OCI-LY7 (cell line): ENCODE results near the gene HADHB. TPM values are rescaled to one million over a fixed set of nuclear protein-coding genes. Genes with fewer than 3 reads are reported as not detected.

Source experiments
- BruUV-seq: library from RNA; stranded (reverse); fragments of 400-500 nt; replicated peaks from 2 replicates; lab custom pipeline; 2021; lab: Mats Ljungman, UMichigan
- CTCF ChIA-PET: fragments of 300-600 bp; sonication (Branson Sonifier 250); formaldehyde crosslinking; loops from one replicate; lab custom pipeline; 2022; ENCODE audit warnings: antibody characterized with exemption; ENCODE audit not compliant: unreplicated experiment; lab: Charles Lee
- POLR2A ChIA-PET: fragments of 300-600 bp; sonication (Branson Sonifier 250); formaldehyde crosslinking; loops from one replicate; lab custom pipeline; 2022; ENCODE audit warnings: antibody characterized with exemption; lab: Charles Lee
- DNase-seq: peaks from one replicate; pipeline ENCODE4 v3.0.0-alpha.2; 2015; ENCODE audit warnings: low spot score
- H2AFZ ChIP-seq: fragments of 200-600 bp; sonication (generic), shearing (Covaris generic); 2 replicates; pipeline ENCODE4 v1.6.1; 2014; ENCODE audit warnings: mild to moderate bottlenecking, antibody characterized with exemption, low read length, moderate library complexity
- H3K27ac ChIP-seq: fragments of 200-600 bp; sonication (generic); 2 replicates; pipeline ENCODE4 v1.5.1; 2014; ENCODE audit warnings: mixed run types, low read depth, mild to moderate bottlenecking, moderate library complexity, low read length, inconsistent platforms; ENCODE audit not compliant: poor library complexity, severe bottlenecking
- H3K36me3 ChIP-seq: fragments of 200-600 bp; sonication (generic); 2 replicates; pipeline ENCODE4 v1.6.1; 2014; ENCODE audit warnings: mild to moderate bottlenecking, antibody characterized with exemption, low read length, moderate library complexity, mixed read lengths; ENCODE audit not compliant: insufficient read depth
- H3K4me1 ChIP-seq: fragments of 200-600 bp; sonication (generic); 2 replicates; pipeline ENCODE4 v1.5.1; 2014; ENCODE audit warnings: mild to moderate bottlenecking, low read length; ENCODE audit not compliant: insufficient read depth, poor library complexity, severe bottlenecking
- H3K4me2 ChIP-seq: fragments of 200-600 bp; sonication (generic); 2 replicates; pipeline ENCODE4 v1.6.1; 2014; ENCODE audit warnings: mild to moderate bottlenecking, low read length
- H3K4me3 ChIP-seq: fragments of 200-600 bp; sonication (generic); 2 replicates; pipeline ENCODE4 v1.5.1; 2014; ENCODE audit warnings: mild to moderate bottlenecking, low read depth, low read length; ENCODE audit not compliant: poor library complexity, severe bottlenecking
- H3K79me2 ChIP-seq: fragments of 200-600 bp; sonication (generic); 2 replicates; pipeline ENCODE4 v1.6.1; 2016; ENCODE audit warnings: low read depth, mild to moderate bottlenecking, low read length, moderate library complexity, mixed read lengths; ENCODE audit not compliant: insufficient read depth
- H3K9me2 ChIP-seq: fragments of 200-600 bp; sonication (generic); 2 replicates; pipeline ENCODE4 v1.6.1; 2016; ENCODE audit warnings: mild to moderate bottlenecking, low read length, mixed read lengths; ENCODE audit not compliant: insufficient read depth
- H3K9me3 ChIP-seq: fragments of 200-600 bp; sonication (generic); 2 replicates; pipeline ENCODE4 v1.6.1; 2014; ENCODE audit warnings: mild to moderate bottlenecking, mixed run types, low read length, mixed read lengths
- H4K20me1 ChIP-seq: fragments of 200-600 bp; sonication (generic); 2 replicates; pipeline ENCODE4 v1.6.1; 2014; ENCODE audit warnings: mild to moderate bottlenecking, antibody characterized with exemption, low read length, moderate library complexity, mixed read lengths; ENCODE audit not compliant: insufficient read depth
- EZH2phosphoT487 ChIP-seq: fragments of 200-600 bp; sonication (generic); IDR thresholded peaks from 2 replicates; pipeline ENCODE4 v1.6.1; 2018; ENCODE audit warnings: low read depth, borderline replicate concordance, mild to moderate bottlenecking, mixed run types, antibody characterized with exemption, low read length, moderate library complexity, mixed read lengths
- intact Hi-C: fragments of 100-400 bp; cut with micrococcal nuclease; formaldehyde crosslinking; loops from one replicate; pipeline ENCODE4 v1.10.0; 2022; ENCODE audit not compliant: unreplicated experiment
- total RNA-seq, 2 experiments: library from RNA; depleted of rRNA in 1 of 2; stranded (reverse); fragments of >200 nt in 1 of 2; shearing (Covaris generic) in 1 of 2; gene quantifications; 2 replicates each; pipeline ENCODE4 v1.2.3, GENCODE V29; 2014 to 2022
- TF ChIP-seq, protein P1 (sequence below): fragments of 200-600 bp; sonication (generic); conservative IDR thresholded peaks from 2 replicates; pipeline ENCODE4 v1.5.1; 2014; ENCODE audit warnings: mild to moderate bottlenecking, antibody characterized with exemption, low read length, moderate library complexity, mixed read lengths

Gene HADHB
- total RNA-seq, 2 experiments from 2014 or later, result 35.5 to 55.7 TPM

DNA sequence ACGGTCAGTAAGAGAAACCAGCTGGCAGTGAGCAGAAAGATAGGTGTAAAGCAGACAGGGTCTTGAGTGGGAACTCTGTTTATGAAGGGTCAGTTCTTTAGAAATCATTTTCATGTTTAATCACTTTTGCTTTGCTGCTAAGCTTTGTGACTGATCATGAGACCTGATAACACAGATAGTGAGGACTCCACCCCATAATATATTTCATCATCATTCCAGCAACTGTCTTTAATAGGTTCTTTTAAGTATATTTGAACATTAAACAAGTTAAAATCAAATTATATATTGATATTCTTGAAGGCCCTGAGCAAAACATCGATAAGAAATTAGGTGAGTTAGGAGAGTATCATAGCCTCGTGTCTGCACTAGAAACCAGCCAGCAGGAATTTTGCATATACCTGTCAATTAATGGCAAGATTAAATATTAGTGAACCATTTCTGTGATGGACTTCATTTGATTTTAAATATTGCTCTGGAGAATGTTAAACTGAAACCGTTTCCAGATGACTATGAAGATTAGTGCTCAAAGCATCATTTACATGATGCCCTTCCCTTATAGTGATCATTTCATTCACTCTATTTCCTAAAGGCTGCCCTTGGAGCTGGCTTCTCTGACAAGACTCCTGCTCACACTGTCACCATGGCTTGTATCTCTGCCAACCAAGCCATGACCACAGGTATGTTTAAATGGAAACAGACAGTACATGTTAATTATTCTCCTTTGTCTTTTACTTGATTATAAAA is 31.9 kb downstream of the HADHB start:
- ChIA-PET POLR2A (interaction anchor here (0.5 to 0.6 kb wide), 3 partner anchors 12 to 1548 kb away, joined by 3 to 4 read pairs (median 3); no protein-coding TSS in a partner anchor), CTCF (no interaction called here)
- no peaks in the 10 kb centered on the region for H3K79me2 ChIP-seq
- no peaks in the 10 kb centered on the region for H4K20me1 ChIP-seq
- no TSS peak for BruUV-seq
- no peaks in the 10 kb centered on the region for H3K9me3 ChIP-seq
- no peak overlapping the region for H3K27ac ChIP-seq
- no peak overlapping the region for H2AFZ ChIP-seq
- H3K9me2 ChIP-seq, result no peaks in the 10 kb centered on the region
- peaks cover 55% of the 10 kb centered on the region for H3K36me3 ChIP-seq
- TF ChIP-seq EZH2phosphoT487, result no peak
- TF ChIP-seq, protein P1, sequence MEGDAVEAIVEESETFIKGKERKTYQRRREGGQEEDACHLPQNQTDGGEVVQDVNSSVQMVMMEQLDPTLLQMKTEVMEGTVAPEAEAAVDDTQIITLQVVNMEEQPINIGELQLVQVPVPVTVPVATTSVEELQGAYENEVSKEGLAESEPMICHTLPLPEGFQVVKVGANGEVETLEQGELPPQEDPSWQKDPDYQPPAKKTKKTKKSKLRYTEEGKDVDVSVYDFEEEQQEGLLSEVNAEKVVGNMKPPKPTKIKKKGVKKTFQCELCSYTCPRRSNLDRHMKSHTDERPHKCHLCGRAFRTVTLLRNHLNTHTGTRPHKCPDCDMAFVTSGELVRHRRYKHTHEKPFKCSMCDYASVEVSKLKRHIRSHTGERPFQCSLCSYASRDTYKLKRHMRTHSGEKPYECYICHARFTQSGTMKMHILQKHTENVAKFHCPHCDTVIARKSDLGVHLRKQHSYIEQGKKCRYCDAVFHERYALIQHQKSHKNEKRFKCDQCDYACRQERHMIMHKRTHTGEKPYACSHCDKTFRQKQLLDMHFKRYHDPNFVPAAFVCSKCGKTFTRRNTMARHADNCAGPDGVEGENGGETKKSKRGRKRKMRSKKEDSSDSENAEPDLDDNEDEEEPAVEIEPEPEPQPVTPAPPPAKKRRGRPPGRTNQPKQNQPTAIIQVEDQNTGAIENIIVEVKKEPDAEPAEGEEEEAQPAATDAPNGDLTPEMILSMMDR, result no peak
- intact Hi-C loops, result no loop called here
- H3K4me1 ChIP-seq, result no peaks in the 10 kb centered on the region
- no peak overlapping the region for H3K4me3 ChIP-seq
- DNase-seq, result no peak
- no peak overlapping the region for H3K4me2 ChIP-seq

DNA sequence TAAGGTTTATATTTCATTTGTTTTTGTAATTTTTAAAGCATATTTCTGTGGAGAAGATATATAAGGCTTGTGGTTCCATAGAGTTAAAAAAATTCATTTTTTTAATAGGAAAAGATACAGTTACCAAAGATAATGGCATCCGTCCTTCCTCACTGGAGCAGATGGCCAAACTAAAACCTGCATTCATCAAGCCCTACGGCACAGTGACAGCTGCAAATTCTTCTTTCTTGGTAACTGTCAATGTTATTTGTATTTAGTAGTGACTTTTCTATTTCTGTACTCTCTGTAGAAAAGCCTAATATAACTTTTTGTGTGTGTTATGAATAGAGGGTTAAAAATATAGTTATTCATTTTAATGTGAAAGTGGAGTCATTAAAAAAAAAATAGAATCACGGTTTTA is 35.1 kb downstream of the HADHB start:
- H3K36me3 ChIP-seq, result peaks cover 75% of the 10 kb centered on the region
- DNase-seq, result no peak
- no peaks in the 10 kb centered on the region for H3K4me1 ChIP-seq
- no peaks in the 10 kb centered on the region for H3K79me2 ChIP-seq
- no peaks in the 10 kb centered on the region for H4K20me1 ChIP-seq
- H3K9me3 ChIP-seq, result no peaks in the 10 kb centered on the region
- intact Hi-C loops, result no loop called here
- ChIA-PET CTCF (no interaction called here), POLR2A (interaction anchor here (0.6 kb wide), 1 partner anchor 9 kb away, joined by 3 read pairs; no protein-coding TSS in a partner anchor)
- TF ChIP-seq, protein P1, result no peak
- no peak for TF ChIP-seq EZH2phosphoT487
- no peaks in the 10 kb centered on the region for H3K9me2 ChIP-seq
- H3K27ac ChIP-seq, result no peak overlapping the region
- H2AFZ ChIP-seq, result no peak overlapping the region
- no TSS peak for BruUV-seq
- H3K4me3 ChIP-seq, result no peak overlapping the region
- H3K4me2 ChIP-seq, result no peak overlapping the region

DNA sequence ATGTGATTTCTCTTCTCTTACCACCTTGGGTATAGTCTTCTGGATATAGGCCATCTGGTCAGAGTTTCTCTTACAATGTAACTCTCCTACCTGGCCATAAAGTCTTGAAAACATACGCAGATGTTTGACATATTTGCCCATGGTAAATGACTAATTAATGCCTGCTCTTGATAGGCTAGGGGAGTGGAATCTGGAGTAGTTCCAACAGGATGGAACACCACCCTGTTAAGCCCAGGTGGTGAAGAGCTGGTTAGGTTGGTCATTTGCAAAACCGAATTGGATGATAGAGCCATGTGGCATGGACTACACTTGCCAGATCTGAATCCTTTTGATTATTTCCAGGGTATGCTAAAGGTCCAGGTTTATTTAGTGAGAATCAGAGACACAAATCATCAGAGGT is 36.5 kb downstream of the HADHB start:
- DNase-seq, result no peak
- H4K20me1 ChIP-seq, result no peaks in the 10 kb centered on the region
- intact Hi-C loops, result no loop called here
- ChIA-PET CTCF (no interaction called here), POLR2A (no interaction called here)
- no peaks in the 10 kb centered on the region for H3K4me1 ChIP-seq
- BruUV-seq, result no TSS peak
- no peak overlapping the region for H2AFZ ChIP-seq
- H3K4me3 ChIP-seq, result no peak overlapping the region
- no peaks in the 10 kb centered on the region for H3K9me2 ChIP-seq
- H3K4me2 ChIP-seq, result no peak overlapping the region
- peaks cover 79% of the 10 kb centered on the region for H3K36me3 ChIP-seq
- no peak overlapping the region for H3K27ac ChIP-seq
- no peaks in the 10 kb centered on the region for H3K9me3 ChIP-seq
- no peaks in the 10 kb centered on the region for H3K79me2 ChIP-seq
- TF ChIP-seq, protein P1, result no peak
- TF ChIP-seq EZH2phosphoT487, result no peak
